ENCODE measurements around the gene DMAC2. TPM values are rescaled to one million over a fixed set of nuclear protein-coding genes. Genes with fewer than 3 reads are reported as not detected.

DMAC2 gene
- total and polyA plus RNA-seq, 4 donors, result 25.5 to 51.7 (median 48.8) TPM

DNA sequence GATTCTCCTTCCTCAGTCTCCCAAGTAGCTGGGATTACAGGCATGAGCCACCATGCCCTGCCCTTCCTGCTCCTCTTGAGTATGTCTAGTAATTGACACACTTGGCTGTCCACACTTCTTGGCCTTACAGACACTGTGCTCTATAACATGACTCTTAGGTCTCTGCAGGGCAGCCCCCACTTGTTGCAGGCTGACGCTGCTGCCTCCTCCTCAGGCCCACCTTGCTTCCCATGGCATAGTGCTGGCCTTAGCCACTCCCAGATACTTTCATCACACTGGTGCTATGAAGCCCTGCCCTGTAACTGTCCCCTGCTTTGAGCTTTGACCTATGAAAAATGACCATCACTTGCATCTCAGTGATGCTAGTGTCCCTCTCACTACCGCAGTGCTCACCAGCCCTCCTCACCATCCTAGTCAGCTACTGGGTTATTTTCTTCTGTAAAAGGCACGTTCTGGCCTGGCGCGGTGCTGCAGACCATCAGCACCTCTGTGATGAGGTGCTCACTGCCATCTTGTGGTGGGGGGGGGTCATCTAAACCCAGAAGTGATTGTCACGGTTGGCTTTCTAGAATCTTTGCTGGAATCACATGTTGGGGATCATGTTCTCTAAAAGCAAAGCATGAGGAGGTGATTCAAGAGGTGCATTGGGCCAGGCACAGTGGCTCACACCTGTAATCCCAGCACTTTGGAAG is 13.0 kb upstream of the DMAC2 start:
- Histone ChIP-seq H3K9ac (ENCODE audit: insufficient read depth in 1 of 2, low read length in 2 of 2) (no peak overlapping the region), H3K4me1 (ENCODE audit: control insufficient read depth in 5 of 5, insufficient read depth in 5 of 5, low read length in 5 of 5) (peaks cover 0 to 11% (median 3%) of the 10 kb centered on the region in 5 donors), H3K27ac (ENCODE audit: low read depth in 1 of 2, low read length in 1 of 2) (no peak overlapping the region), H3K27me3 (ENCODE audit: control insufficient read depth in 3 of 3, insufficient read depth in 3 of 3, low read length in 2 of 3) (peaks cover 0 to 4% (median 0%) of the 10 kb centered on the region in 3 donors), H3K4me3 (no peak overlapping the region), H3K9me3 (ENCODE audit: control insufficient read depth in 4 of 4, insufficient read depth in 3 of 4, low read length in 3 of 4) (no peaks in the 10 kb centered on the region), H3K36me3 (ENCODE audit: control insufficient read depth in 4 of 4, insufficient read depth in 4 of 4, low read length in 4 of 4) (no peaks in the 10 kb centered on the region)
- no peak for DNase-seq
- TF ChIP-seq, protein P1, sequence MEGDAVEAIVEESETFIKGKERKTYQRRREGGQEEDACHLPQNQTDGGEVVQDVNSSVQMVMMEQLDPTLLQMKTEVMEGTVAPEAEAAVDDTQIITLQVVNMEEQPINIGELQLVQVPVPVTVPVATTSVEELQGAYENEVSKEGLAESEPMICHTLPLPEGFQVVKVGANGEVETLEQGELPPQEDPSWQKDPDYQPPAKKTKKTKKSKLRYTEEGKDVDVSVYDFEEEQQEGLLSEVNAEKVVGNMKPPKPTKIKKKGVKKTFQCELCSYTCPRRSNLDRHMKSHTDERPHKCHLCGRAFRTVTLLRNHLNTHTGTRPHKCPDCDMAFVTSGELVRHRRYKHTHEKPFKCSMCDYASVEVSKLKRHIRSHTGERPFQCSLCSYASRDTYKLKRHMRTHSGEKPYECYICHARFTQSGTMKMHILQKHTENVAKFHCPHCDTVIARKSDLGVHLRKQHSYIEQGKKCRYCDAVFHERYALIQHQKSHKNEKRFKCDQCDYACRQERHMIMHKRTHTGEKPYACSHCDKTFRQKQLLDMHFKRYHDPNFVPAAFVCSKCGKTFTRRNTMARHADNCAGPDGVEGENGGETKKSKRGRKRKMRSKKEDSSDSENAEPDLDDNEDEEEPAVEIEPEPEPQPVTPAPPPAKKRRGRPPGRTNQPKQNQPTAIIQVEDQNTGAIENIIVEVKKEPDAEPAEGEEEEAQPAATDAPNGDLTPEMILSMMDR (IDR thresholded peaks at IDR 0.05; ENCODE audit: control extremely low read depth, extremely low read depth), result no peak
- 78 to 82% methylated on average over 6 of the region's 6 CpGs for WGBS, 2 donors
- no peak for ATAC-seq (ENCODE audit: insufficient read depth, low FRiP score)

DNA sequence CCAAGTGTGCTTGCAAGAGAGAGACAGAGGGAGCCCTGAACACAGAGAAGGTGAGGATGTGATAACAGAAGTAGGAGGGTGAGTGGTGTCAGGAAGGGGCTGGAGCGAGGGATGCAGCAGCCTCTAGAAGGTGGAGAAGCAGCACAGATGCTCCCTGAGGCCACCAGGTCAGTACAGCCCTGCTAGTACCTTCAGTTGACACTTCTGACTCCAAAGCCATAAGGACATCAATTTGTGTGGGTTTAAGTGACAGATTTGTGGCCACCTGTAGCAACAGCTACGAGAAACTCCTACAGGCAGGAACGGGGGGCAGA is 10.1 kb upstream of the DMAC2 start:
- no peak overlapping the region for H3K4me3 ChIP-seq
- DNase-seq, result no peak
- no peaks in the 10 kb centered on the region for H3K9me3 ChIP-seq (ENCODE audit: control insufficient read depth in 4 of 4, insufficient read depth in 3 of 4, low read length in 3 of 4)
- peaks cover 0 to 4% (median 0%) of the 10 kb centered on the region in 3 donors for H3K27me3 ChIP-seq (ENCODE audit: control insufficient read depth in 3 of 3, insufficient read depth in 3 of 3, low read length in 2 of 3)
- peaks cover 0 to 7% (median 0%) of the 10 kb centered on the region in 5 donors for H3K4me1 ChIP-seq (ENCODE audit: control insufficient read depth in 5 of 5, insufficient read depth in 5 of 5, low read length in 5 of 5)
- no peak overlapping the region for H3K9ac ChIP-seq (ENCODE audit: insufficient read depth in 1 of 2, low read length in 2 of 2)
- no peak for ATAC-seq (ENCODE audit: insufficient read depth, low FRiP score)
- TF ChIP-seq, protein P1 (IDR thresholded peaks at IDR 0.05; ENCODE audit: control extremely low read depth, extremely low read depth), result no peak
- no peaks in the 10 kb centered on the region for H3K36me3 ChIP-seq (ENCODE audit: control insufficient read depth in 4 of 4, insufficient read depth in 4 of 4, low read length in 4 of 4)
- H3K27ac ChIP-seq (ENCODE audit: low read depth in 1 of 2, low read length in 1 of 2), result no peak overlapping the region
- 64 to 65% methylated on average over 3 of the region's 3 CpGs for WGBS, 2 donors

- ATAC-seq (ENCODE audit: insufficient read depth, low FRiP score), result peak; percentile 92
- TF ChIP-seq, protein P1 (IDR thresholded peaks at IDR 0.05; ENCODE audit: control extremely low read depth, extremely low read depth), result peak; percentile 94
Observed at GRCh38 chr19:41449079-41449864, 9.6 kb upstream of the DMAC2 start.

More at GRCh38 chr19:41449079-41449864, 9.6 kb upstream of the DMAC2 start:
- no peak overlapping the region for H3K27ac ChIP-seq (ENCODE audit: low read depth in 1 of 2, low read length in 1 of 2)
- no peaks in the 10 kb centered on the region for H3K9me3 ChIP-seq (ENCODE audit: control insufficient read depth in 4 of 4, insufficient read depth in 3 of 4, low read length in 3 of 4)
- H3K36me3 ChIP-seq (ENCODE audit: control insufficient read depth in 4 of 4, insufficient read depth in 4 of 4, low read length in 4 of 4), result no peaks in the 10 kb centered on the region
- peak; percentile 77 to 83 (median 80) for DNase-seq
- H3K27me3 ChIP-seq (ENCODE audit: control insufficient read depth in 3 of 3, insufficient read depth in 3 of 3, low read length in 2 of 3), result peaks cover 0 to 4% (median 0%) of the 10 kb centered on the region in 3 donors
- no peak overlapping the region for H3K9ac ChIP-seq (ENCODE audit: insufficient read depth in 1 of 2, low read length in 2 of 2)
- peaks cover 0 to 7% (median 0%) of the 10 kb centered on the region in 5 donors for H3K4me1 ChIP-seq (ENCODE audit: control insufficient read depth in 5 of 5, insufficient read depth in 5 of 5, low read length in 5 of 5)
- no peak overlapping the region for H3K4me3 ChIP-seq
- WGBS, 2 donors, result 3 to 4% methylated on average over 22 of the region's 22 CpGs

Measured in lung (tissue), 12 donors.